CD4-positive, alpha-beta T cell treated with Interleukin-21 for 1 hour (primary cell): ENCODE measurements around the gene CEACAM21.

Source experiments
- DNase-seq: peaks from one replicate; pipeline ENCODE4 v3.0.0-alpha.2; 2020

Gene CEACAM21

GRCh38 chr19:41587101-41587837 is 11.3 kb downstream of the CEACAM21 start:
- no peak for DNase-seq

- DNase-seq = no peak
Observed at GRCh38 chr19:41587838-41588210, 11.9 kb downstream of the CEACAM21 start.

- DNase-seq = no peak
Observed at GRCh38 chr19:41588497-41589209, 12.7 kb downstream of the CEACAM21 start.

DNA sequence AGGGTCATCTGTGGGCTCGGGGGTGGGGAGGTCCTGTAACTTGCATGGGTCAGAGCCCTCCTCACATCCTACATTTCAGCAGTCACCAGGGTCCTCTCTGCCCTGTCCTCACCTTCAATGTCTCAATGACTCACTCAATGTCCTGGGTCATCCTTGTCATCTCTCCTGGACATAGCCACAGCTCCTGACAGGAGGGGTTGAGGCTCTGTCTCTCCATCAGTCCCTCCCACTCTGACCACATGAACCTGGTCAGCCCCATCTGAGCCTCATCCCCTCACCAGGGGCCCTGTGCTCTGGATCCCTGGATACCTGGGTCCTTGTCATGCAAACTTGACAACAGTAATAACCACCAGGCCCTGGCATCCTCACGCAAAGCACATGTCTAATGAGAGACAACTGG is 13.4 kb downstream of the CEACAM21 start:
- no peak for DNase-seq

DNA sequence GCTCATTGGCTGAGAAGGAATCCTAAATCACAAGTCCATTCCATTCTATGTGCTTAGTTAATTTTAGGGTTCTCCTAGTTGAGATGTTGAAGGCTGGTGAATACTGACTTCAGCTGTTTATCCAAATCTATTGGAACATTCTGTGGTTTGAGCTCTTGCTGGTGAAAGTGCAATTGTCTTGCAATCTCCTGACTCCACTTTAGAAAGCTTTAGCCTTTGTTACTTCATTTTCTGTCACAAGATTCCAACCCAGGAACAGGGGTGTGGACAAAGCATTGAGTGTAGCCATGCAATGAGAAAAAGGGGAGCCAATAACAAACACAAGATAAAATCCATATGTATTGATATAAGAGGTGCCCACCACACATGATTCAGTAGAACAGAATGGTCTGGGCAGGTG is 15.0 kb downstream of the CEACAM21 start:
- no peak for DNase-seq

- no peak for DNase-seq
Observed at GRCh38 chr19:41591951-41592562, 16.1 kb downstream of the CEACAM21 start.

DNA sequence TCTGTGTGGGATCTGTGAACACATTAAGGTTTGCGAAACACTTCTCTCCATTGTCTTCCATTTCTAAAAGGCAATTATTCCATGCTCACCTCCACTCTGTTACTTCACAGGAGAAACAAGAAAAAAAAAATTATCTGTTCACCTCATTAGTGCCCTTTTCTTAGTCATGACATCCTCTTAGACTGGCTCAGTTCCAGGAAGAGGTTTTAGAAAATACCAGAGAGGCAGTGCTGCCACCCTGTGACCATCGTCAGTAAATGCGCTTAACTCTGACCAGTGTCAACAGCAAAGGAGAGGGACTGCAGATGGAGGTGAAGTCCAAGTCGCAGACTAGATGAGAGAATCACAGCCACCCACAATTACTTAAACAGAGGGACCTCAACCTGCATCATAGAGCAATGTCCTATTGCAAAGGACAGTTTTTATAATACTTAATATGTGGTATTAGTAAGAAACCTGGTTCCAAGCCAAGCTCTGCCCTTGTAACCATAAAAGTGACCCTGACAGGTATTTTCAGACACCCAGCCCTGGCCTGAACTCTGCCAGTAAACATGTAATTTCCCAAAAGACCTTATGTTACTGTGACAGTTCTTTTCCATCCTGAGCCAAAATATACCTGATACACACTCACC is 19.4 kb downstream of the CEACAM21 start:
- peak; percentile 83 for DNase-seq

DNA sequence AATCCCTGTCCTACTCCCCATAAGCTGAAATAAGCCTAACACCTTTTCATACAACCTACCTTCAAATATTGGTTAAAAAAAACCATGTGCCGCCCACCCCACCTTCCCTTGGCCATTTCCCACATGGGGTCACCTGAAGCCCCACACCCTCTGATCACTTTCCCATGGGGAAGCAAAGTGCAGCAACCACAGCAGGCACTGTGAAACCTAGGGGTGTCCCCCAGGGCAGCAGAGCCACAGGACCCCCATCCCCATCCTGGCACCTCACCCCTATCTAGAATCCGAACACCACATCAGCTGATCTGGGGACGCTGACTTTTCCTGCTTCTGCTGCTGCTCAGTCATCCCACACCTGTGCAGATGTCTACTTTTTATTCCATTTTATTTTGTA is 19.9 kb downstream of the CEACAM21 start:
- no peak for DNase-seq

- DNase-seq = peak; percentile 83
Observed at GRCh38 chr19:41597600-41598041, 21.7 kb downstream of the CEACAM21 start.

GRCh38 chr19:41599175-41599966 is 23.4 kb downstream of the CEACAM21 start:
- DNase-seq = no peak

GRCh38 chr19:41601771-41602170 is 25.8 kb downstream of the CEACAM21 start:
- DNase-seq = no peak

DNA sequence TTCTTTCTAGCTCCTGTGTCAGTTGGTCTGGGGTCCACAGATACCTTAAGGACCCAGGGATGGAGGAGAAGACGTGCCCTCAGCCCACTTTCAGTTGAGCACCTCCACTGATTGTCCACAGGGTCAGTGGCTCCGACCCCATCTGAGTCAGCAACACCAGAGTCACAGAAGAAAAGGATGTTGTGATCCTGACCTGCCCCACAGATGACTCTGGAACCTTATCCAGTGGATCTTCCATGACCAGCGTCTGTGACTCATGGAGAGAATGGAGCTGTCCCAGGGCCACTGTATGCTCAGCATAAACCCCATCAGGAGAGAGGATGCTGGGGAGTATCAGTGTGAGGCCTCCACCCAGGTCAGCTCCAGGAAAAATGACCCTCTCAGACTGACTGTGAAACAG is 28.9 kb downstream of the CEACAM21 start:
- DNase-seq = no peak

- DNase-seq = no peak
Observed at GRCh38 chr19:41606215-41606837, 30.4 kb downstream of the CEACAM21 start.

- no peak for DNase-seq
Observed at GRCh38 chr19:41607668-41608067, 31.7 kb downstream of the CEACAM21 start.

DNA sequence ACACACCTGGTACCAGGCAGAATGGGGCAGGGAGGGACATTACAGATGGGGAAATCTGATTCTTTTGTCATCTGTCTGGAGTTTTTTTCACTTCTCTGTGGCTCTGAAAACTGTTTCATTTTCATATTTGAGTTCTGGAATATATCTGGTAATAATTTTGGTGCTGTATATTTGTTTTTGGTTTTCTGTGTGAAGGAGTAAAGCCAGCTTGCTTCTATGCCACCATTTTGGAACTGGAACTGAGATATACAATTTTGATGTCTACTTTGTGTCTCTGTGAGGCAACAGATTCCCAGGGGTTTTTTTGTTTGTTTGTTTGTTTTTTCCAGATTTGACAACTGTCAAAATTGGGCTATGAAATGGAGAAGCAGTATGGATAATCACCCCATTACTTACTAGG is 34.8 kb downstream of the CEACAM21 start:
- no peak for DNase-seq

- DNase-seq = no peak
Observed at GRCh38 chr19:41612483-41612882, 36.5 kb downstream of the CEACAM21 start.

DNA sequence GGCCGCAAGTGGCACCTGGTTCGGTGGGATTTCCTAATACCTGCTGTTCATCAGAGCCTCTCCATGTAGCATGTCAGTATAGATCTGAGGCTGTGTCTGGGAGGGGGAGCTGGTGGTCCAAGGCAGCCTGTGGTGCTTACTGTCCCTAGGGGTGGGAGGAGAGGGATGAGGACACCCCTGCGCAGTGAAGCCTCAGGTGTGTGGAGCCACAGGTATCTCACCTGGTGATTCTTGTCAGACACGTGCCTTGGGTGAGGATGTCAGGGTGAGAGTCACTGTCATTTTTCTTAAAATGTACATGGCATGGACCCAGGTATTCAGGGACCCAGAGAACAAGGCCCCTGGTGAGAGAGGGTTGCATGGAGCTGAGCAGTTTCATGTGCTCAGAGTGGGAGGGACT is 39.2 kb downstream of the CEACAM21 start:
- DNase-seq = no peak

GRCh38 chr19:41616792-41617621 is 41.0 kb downstream of the CEACAM21 start:
- no peak for DNase-seq

GRCh38 chr19:41617941-41618730 is 42.2 kb downstream of the CEACAM21 start:
- no peak for DNase-seq

GRCh38 chr19:41619018-41619556 is 43.1 kb downstream of the CEACAM21 start:
- no peak for DNase-seq
